H1 (cell line): ENCODE results near the gene CUX1.

ENCODE experiments used
- CEBPB ChIP-seq: IDR thresholded peaks from 2 replicates; pipeline ENCODE4 v1.6.1; 2012; ENCODE audit warnings: low read depth, low read length
- CHD2 ChIP-seq: IDR thresholded peaks from 2 replicates; pipeline ENCODE4 v1.6.1; 2012; ENCODE audit warnings: low read length, improper control_type of control experiment
- EGR1 ChIP-seq: IDR thresholded peaks from 2 replicates; pipeline ENCODE4 v1.6.1; 2011; ENCODE audit warnings: low read depth, low read length, borderline replicate concordance
- HDAC6 ChIP-seq: IDR thresholded peaks from one replicate; pipeline ENCODE4 v1.7.1; 2012; ENCODE audit warnings: low read depth, mild to moderate bottlenecking, inconsistent platforms, low read length, moderate library complexity
- PHF8 ChIP-seq: fragments of 200-600 bp; sonication (generic); conservative IDR thresholded peaks from 2 replicates; pipeline ENCODE4 v1.7.1; 2012; ENCODE audit warnings: low read depth, mild to moderate bottlenecking, inconsistent platforms, low read length, moderate library complexity
- POLR2A ChIP-seq, 2 experiments: IDR thresholded peaks; 1 replicate in 1 of 2; 2 replicates in 1 of 2; pipeline ENCODE4 v1.6.1; 2011; ENCODE audit warnings: low read depth in 2 of 2, low read length in 2 of 2, mild to moderate bottlenecking in 2 of 2; ENCODE audit errors: control extremely low read depth in 1 of 2
- POLR2AphosphoS5 ChIP-seq: IDR thresholded peaks from 2 replicates; pipeline ENCODE4 v1.6.1; 2011; ENCODE audit warnings: low read depth, low read length
- RAD21 ChIP-seq, 2 experiments: IDR thresholded peaks in 1 of 2; conservative IDR thresholded peaks in 1 of 2; 2 replicates each; pipeline ENCODE4 v1.6.1; 2011; ENCODE audit warnings: low read depth in 2 of 2, low read length in 2 of 2, improper control_type of control experiment in 1 of 2, inconsistent platforms in 1 of 2, mild to moderate bottlenecking in 1 of 2, moderate library complexity in 1 of 2
- RNF2 ChIP-seq: fragments of 200-900, 300-1000 bp; sonication (generic); IDR thresholded peaks from 2 replicates; pipeline ENCODE4 v1.7.1; 2016; ENCODE audit warnings: borderline replicate concordance, low read depth, mild to moderate bottlenecking, antibody characterized with exemption, low read length; ENCODE audit not compliant: poor library complexity, severe bottlenecking; ENCODE audit errors: missing control alignments
- SUZ12 ChIP-seq: fragments of 200-600 bp; sonication (generic); IDR thresholded peaks from 2 replicates; pipeline ENCODE4 v1.6.1; 2012; ENCODE audit warnings: mild to moderate bottlenecking, inconsistent platforms, low read length, moderate library complexity, mixed read lengths
- TAF7 ChIP-seq: optimal IDR thresholded peaks from 2 replicates; pipeline ENCODE3; 2011; ENCODE audit warnings: low read depth, mild to moderate bottlenecking, inconsistent platforms, low read length, moderate library complexity, borderline replicate concordance
- TF ChIP-seq, protein P1 (sequence below), 3 experiments: IDR thresholded peaks; 1 replicate in 2 of 3; 2 replicates in 1 of 3; pipeline versions ENCODE4 v1.5.1 to v1.6.1; 2011; ENCODE audit warnings: low read length in 3 of 3, mild to moderate bottlenecking in 3 of 3, inconsistent platforms in 2 of 3, low read depth in 1 of 3, moderate library complexity in 1 of 3; ENCODE audit not compliant: insufficient read depth in 1 of 3; ENCODE audit errors: control extremely low read depth in 1 of 3
- TF ChIP-seq, protein P2 (sequence below): IDR thresholded peaks from 2 replicates; pipeline ENCODE4 v1.6.1; 2012; ENCODE audit warnings: inconsistent platforms

DNA sequence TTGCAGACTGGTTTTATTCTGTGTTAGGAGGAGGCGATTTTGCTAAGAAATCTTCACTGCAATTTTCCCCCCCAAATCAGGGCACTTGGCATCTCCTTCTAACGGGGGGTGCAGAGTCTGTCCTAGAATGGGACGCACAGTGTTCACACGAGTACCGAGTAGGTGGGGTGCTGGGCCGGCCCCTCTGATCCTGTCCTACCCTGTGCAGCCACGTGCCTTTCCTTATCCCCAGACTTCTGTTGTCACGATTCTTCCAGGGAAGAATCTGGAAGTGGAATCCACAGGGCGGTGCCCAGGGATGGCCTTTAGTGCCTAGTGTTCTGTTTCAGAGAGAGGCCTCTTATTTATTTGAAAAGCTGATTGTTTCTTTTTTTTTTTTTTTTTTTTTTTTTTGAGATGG is 16.4 kb downstream of the CUX1 start:
- TF ChIP-seq CHD2 (no peak), EGR1 (no peak), SUZ12 (no peak), RAD21 (IDR thresholded peaks at IDR 0.05 in 1 of 2, conservative IDR thresholded peaks at IDR 0.05 in 1 of 2; ENCODE audit: low read depth in 2 of 2, low read length in 2 of 2) (no peak), POLR2A (IDR thresholded peaks at IDR 0.05; ENCODE audit: control extremely low read depth in 1 of 2, low read depth in 2 of 2, low read length in 2 of 2) (no peak), CEBPB (no peak), PHF8 (no peak), POLR2AphosphoS5 (no peak), HDAC6 (no peak), TAF7 (no peak), RNF2 (no peak)
- TF ChIP-seq, protein P1, sequence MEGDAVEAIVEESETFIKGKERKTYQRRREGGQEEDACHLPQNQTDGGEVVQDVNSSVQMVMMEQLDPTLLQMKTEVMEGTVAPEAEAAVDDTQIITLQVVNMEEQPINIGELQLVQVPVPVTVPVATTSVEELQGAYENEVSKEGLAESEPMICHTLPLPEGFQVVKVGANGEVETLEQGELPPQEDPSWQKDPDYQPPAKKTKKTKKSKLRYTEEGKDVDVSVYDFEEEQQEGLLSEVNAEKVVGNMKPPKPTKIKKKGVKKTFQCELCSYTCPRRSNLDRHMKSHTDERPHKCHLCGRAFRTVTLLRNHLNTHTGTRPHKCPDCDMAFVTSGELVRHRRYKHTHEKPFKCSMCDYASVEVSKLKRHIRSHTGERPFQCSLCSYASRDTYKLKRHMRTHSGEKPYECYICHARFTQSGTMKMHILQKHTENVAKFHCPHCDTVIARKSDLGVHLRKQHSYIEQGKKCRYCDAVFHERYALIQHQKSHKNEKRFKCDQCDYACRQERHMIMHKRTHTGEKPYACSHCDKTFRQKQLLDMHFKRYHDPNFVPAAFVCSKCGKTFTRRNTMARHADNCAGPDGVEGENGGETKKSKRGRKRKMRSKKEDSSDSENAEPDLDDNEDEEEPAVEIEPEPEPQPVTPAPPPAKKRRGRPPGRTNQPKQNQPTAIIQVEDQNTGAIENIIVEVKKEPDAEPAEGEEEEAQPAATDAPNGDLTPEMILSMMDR (IDR thresholded peaks at IDR 0.05; ENCODE audit: control extremely low read depth in 1 of 3, insufficient read depth in 1 of 3, low read depth in 1 of 3, low read length in 3 of 3): no peak
- TF ChIP-seq, protein P2, sequence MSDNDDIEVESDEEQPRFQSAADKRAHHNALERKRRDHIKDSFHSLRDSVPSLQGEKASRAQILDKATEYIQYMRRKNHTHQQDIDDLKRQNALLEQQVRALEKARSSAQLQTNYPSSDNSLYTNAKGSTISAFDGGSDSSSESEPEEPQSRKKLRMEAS: no peak
